ENCODE measurements around the gene CEP131.

The CEP131 gene

GRCh38 chr17:81178136-81179091 lies 44.4 kb downstream of the CEP131 start:
- TF ChIP-seq POU2F2 (IDR thresholded peaks at IDR 0.05; ENCODE audit: low read depth, low read length), result no peak
- TF ChIP-seq PAX5 (IDR thresholded peaks at IDR 0.05; ENCODE audit: insufficient read depth, low read length, severe bottlenecking), result no peak
- TF ChIP-seq POLR2AphosphoS5 (IDR thresholded peaks at IDR 0.05; ENCODE audit: low read depth, low read length), result no peak
- no peak for TF ChIP-seq POLR2A (IDR thresholded peaks at IDR 0.05; ENCODE audit: low read depth, low read length)
- TF ChIP-seq SPI1 (IDR thresholded peaks at IDR 0.05; ENCODE audit: low read depth, low read length), result no peak
- TF ChIP-seq TAF1 (IDR thresholded peaks at IDR 0.05; ENCODE audit: low read depth, low read length), result no peak
- FAIRE-seq (no peak), DNase-seq (ENCODE audit: insufficient read length, low spot score) (no peak)

GRCh38 chr17:81176666-81177065 lies 46.1 kb downstream of the CEP131 start:
- no peak for FAIRE-seq
- TF ChIP-seq POU2F2 (IDR thresholded peaks at IDR 0.05; ENCODE audit: low read depth, low read length) (no peak), PAX5 (IDR thresholded peaks at IDR 0.05; ENCODE audit: insufficient read depth, low read length, severe bottlenecking) (no peak), POLR2A (IDR thresholded peaks at IDR 0.05; ENCODE audit: low read depth, low read length) (no peak), SPI1 (IDR thresholded peaks at IDR 0.05; ENCODE audit: low read depth, low read length) (no peak), TAF1 (IDR thresholded peaks at IDR 0.05; ENCODE audit: low read depth, low read length) (no peak), POLR2AphosphoS5 (IDR thresholded peaks at IDR 0.05; ENCODE audit: low read depth, low read length) (no peak)
- DNase-seq (ENCODE audit: insufficient read length, low spot score), result no peak

- TF ChIP-seq POLR2AphosphoS5 (IDR thresholded peaks at IDR 0.05; ENCODE audit: low read depth, low read length), result no peak
- no peak for TF ChIP-seq TAF1 (IDR thresholded peaks at IDR 0.05; ENCODE audit: low read depth, low read length)
- no peak for TF ChIP-seq POLR2A (IDR thresholded peaks at IDR 0.05; ENCODE audit: low read depth, low read length)
- TF ChIP-seq POU2F2 (IDR thresholded peaks at IDR 0.05; ENCODE audit: low read depth, low read length), result no peak
- TF ChIP-seq SPI1 (IDR thresholded peaks at IDR 0.05; ENCODE audit: low read depth, low read length), result no peak
- no peak for TF ChIP-seq PAX5 (IDR thresholded peaks at IDR 0.05; ENCODE audit: insufficient read depth, low read length, severe bottlenecking)
- DNase-seq (ENCODE audit: insufficient read length, low spot score) (no peak), FAIRE-seq (no peak)
Measured at GRCh38 chr17:81173762-81174155, 49.0 kb downstream of the CEP131 start.

- TF ChIP-seq PAX5 (IDR thresholded peaks at IDR 0.05; ENCODE audit: insufficient read depth, low read length, severe bottlenecking) (no peak), POU2F2 (IDR thresholded peaks at IDR 0.05; ENCODE audit: low read depth, low read length) (no peak), SPI1 (IDR thresholded peaks at IDR 0.05; ENCODE audit: low read depth, low read length) (no peak), POLR2AphosphoS5 (IDR thresholded peaks at IDR 0.05; ENCODE audit: low read depth, low read length) (no peak), TAF1 (IDR thresholded peaks at IDR 0.05; ENCODE audit: low read depth, low read length) (no peak), POLR2A (IDR thresholded peaks at IDR 0.05; ENCODE audit: low read depth, low read length) (no peak)
- DNase-seq (ENCODE audit: insufficient read length, low spot score) (no peak), FAIRE-seq (no peak)
Measured at GRCh38 chr17:81173052-81173761, 49.6 kb downstream of the CEP131 start.

GRCh38 chr17:81171941-81172340 lies 50.8 kb downstream of the CEP131 start:
- TF ChIP-seq PAX5 (IDR thresholded peaks at IDR 0.05; ENCODE audit: insufficient read depth, low read length, severe bottlenecking), result no peak
- TF ChIP-seq SPI1 (IDR thresholded peaks at IDR 0.05; ENCODE audit: low read depth, low read length), result no peak
- FAIRE-seq, result no peak
- DNase-seq (ENCODE audit: insufficient read length, low spot score), result no peak

GRCh38 chr17:81170727-81171494 lies 51.9 kb downstream of the CEP131 start:
- DNase-seq (ENCODE audit: insufficient read length, low spot score) (no peak), FAIRE-seq (no peak)
- TF ChIP-seq POU2F2 (IDR thresholded peaks at IDR 0.05; ENCODE audit: low read depth, low read length), result no peak
- TF ChIP-seq SPI1 (IDR thresholded peaks at IDR 0.05; ENCODE audit: low read depth, low read length), result no peak
- TF ChIP-seq TAF1 (IDR thresholded peaks at IDR 0.05; ENCODE audit: low read depth, low read length), result no peak
- no peak for TF ChIP-seq PAX5 (IDR thresholded peaks at IDR 0.05; ENCODE audit: insufficient read depth, low read length, severe bottlenecking)
- no peak for TF ChIP-seq POLR2AphosphoS5 (IDR thresholded peaks at IDR 0.05; ENCODE audit: low read depth, low read length)
- no peak for TF ChIP-seq POLR2A (IDR thresholded peaks at IDR 0.05; ENCODE audit: low read depth, low read length)

GRCh38 chr17:81169870-81170309 lies 52.9 kb downstream of the CEP131 start:
- peak; percentile 84 for FAIRE-seq
- TF ChIP-seq POLR2A (IDR thresholded peaks at IDR 0.05; ENCODE audit: low read depth, low read length), result no peak
- no peak for TF ChIP-seq SPI1 (IDR thresholded peaks at IDR 0.05; ENCODE audit: low read depth, low read length)
- no peak for TF ChIP-seq PAX5 (IDR thresholded peaks at IDR 0.05; ENCODE audit: insufficient read depth, low read length, severe bottlenecking)
- no peak for TF ChIP-seq POU2F2 (IDR thresholded peaks at IDR 0.05; ENCODE audit: low read depth, low read length)
- no peak for TF ChIP-seq TAF1 (IDR thresholded peaks at IDR 0.05; ENCODE audit: low read depth, low read length)
- no peak for TF ChIP-seq POLR2AphosphoS5 (IDR thresholded peaks at IDR 0.05; ENCODE audit: low read depth, low read length)
- DNase-seq (ENCODE audit: insufficient read length, low spot score), result no peak

GRCh38 chr17:81167638-81168037 lies 55.1 kb downstream of the CEP131 start:
- DNase-seq (ENCODE audit: insufficient read length, low spot score), result no peak
- TF ChIP-seq PAX5 (IDR thresholded peaks at IDR 0.05; ENCODE audit: insufficient read depth, low read length, severe bottlenecking) (no peak), TAF1 (IDR thresholded peaks at IDR 0.05; ENCODE audit: low read depth, low read length) (no peak), POLR2AphosphoS5 (IDR thresholded peaks at IDR 0.05; ENCODE audit: low read depth, low read length) (no peak), SPI1 (IDR thresholded peaks at IDR 0.05; ENCODE audit: low read depth, low read length) (no peak), POU2F2 (IDR thresholded peaks at IDR 0.05; ENCODE audit: low read depth, low read length) (no peak), POLR2A (IDR thresholded peaks at IDR 0.05; ENCODE audit: low read depth, low read length) (no peak)
- FAIRE-seq, result no peak

GRCh38 chr17:81167194-81167524 lies 55.6 kb downstream of the CEP131 start:
- TF ChIP-seq TAF1 (IDR thresholded peaks at IDR 0.05; ENCODE audit: low read depth, low read length) (no peak), PAX5 (IDR thresholded peaks at IDR 0.05; ENCODE audit: insufficient read depth, low read length, severe bottlenecking) (no peak), POU2F2 (IDR thresholded peaks at IDR 0.05; ENCODE audit: low read depth, low read length) (no peak), SPI1 (IDR thresholded peaks at IDR 0.05; ENCODE audit: low read depth, low read length) (no peak), POLR2A (IDR thresholded peaks at IDR 0.05; ENCODE audit: low read depth, low read length) (no peak), POLR2AphosphoS5 (IDR thresholded peaks at IDR 0.05; ENCODE audit: low read depth, low read length) (no peak)
- DNase-seq (ENCODE audit: insufficient read length, low spot score), result no peak
- FAIRE-seq, result no peak

Measured in GM12891 (cell line).